Peyer's patch (tissue), 4 donors: ENCODE results near the gene EBP.

Experiments used
- POLR2A ChIP-seq, 2 donors: fragments of 450-650 bp; IDR thresholded peaks; one replicate each; pipeline ENCODE4 v1.5.1; 2017; ENCODE audit warnings: antibody characterized with exemption in 2 of 2, mild to moderate bottlenecking in 2 of 2, moderate library complexity in 2 of 2
- TF ChIP-seq, protein P1 (sequence below), 6 experiments: fragments of 450-650 bp in 4 of 6; fragments of 200-600 bp in 2 of 6; sonication (generic) in 1 of 6; IDR thresholded peaks; one replicate each; pipeline ENCODE4 v1.5.1; 2017 to 2019; ENCODE audit warnings: antibody characterized with exemption in 6 of 6, mild to moderate bottlenecking in 3 of 6, moderate library complexity in 1 of 6

DNA sequence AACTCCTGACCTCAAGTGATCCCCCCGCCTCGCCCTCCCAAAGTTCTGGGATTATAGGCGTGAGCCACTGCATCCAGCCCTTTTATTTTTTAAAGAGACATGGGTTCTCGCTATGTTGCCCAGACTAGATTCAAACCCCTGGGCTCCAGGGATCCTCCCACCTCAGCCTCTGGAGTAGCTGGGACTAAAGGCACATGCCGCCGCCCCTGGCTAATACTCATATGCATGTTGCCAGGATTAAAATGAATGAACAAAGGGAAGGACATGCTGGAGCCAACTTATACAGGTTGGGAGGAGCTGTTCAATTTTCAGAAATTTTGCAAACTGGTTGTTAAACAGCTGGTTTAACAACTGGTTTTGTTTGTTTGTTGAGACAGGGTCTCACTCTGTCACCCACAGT, 47.0 kb upstream of the EBP start:
- TF ChIP-seq, protein P1, sequence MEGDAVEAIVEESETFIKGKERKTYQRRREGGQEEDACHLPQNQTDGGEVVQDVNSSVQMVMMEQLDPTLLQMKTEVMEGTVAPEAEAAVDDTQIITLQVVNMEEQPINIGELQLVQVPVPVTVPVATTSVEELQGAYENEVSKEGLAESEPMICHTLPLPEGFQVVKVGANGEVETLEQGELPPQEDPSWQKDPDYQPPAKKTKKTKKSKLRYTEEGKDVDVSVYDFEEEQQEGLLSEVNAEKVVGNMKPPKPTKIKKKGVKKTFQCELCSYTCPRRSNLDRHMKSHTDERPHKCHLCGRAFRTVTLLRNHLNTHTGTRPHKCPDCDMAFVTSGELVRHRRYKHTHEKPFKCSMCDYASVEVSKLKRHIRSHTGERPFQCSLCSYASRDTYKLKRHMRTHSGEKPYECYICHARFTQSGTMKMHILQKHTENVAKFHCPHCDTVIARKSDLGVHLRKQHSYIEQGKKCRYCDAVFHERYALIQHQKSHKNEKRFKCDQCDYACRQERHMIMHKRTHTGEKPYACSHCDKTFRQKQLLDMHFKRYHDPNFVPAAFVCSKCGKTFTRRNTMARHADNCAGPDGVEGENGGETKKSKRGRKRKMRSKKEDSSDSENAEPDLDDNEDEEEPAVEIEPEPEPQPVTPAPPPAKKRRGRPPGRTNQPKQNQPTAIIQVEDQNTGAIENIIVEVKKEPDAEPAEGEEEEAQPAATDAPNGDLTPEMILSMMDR (IDR thresholded peaks at IDR 0.05): no peak
- TF ChIP-seq POLR2A (IDR thresholded peaks at IDR 0.05): no peak
